Activated CD4-positive, alpha-beta T cell treated with anti-CD3 and anti-CD28 coated beads, Interleukin-2, Interleukin-4, amounts not matched to agents 100 ng/mL and 50 ng/mL, durations not matched to agents 16 hours and 8 hours (primary cell): ENCODE results near the gene ADGRB2.

Experiments used
- DNase-seq: peaks from one replicate; pipeline ENCODE4 v3.0.0-alpha.2; 2020; ENCODE audit warnings: low spot score

Gene ADGRB2

GRCh38 chr1:31749785-31750735 lies 14.1 kb downstream of the ADGRB2 start:
- DNase-seq, result no peak

GRCh38 chr1:31748365-31748764 lies 15.8 kb downstream of the ADGRB2 start:
- DNase-seq, result no peak

GRCh38 chr1:31747304-31747703 lies 16.8 kb downstream of the ADGRB2 start:
- DNase-seq, result no peak

GRCh38 chr1:31746687-31747086 lies 17.5 kb downstream of the ADGRB2 start:
- no peak for DNase-seq

- DNase-seq, result no peak
These were observed 18.0 kb downstream of the ADGRB2 start for GRCh38 chr1:31745946-31746670.

- peak; percentile 57 for DNase-seq
These were observed 18.8 kb downstream of the ADGRB2 start for GRCh38 chr1:31745096-31745945.

- no peak for DNase-seq
These were observed 19.8 kb downstream of the ADGRB2 start for GRCh38 chr1:31744165-31744888.

GRCh38 chr1:31742462-31743212 lies 21.5 kb downstream of the ADGRB2 start:
- DNase-seq, result no peak

GRCh38 chr1:31739346-31739745 lies 24.8 kb downstream of the ADGRB2 start:
- peak; percentile 44 for DNase-seq

- no peak for DNase-seq
These were observed 27.5 kb downstream of the ADGRB2 start for GRCh38 chr1:31736675-31737074.

- no peak for DNase-seq
These were observed 28.6 kb downstream of the ADGRB2 start for GRCh38 chr1:31735571-31735970.

- no peak for DNase-seq
These were observed 29.5 kb downstream of the ADGRB2 start for GRCh38 chr1:31734582-31735107.

GRCh38 chr1:31733389-31734219 lies 30.5 kb downstream of the ADGRB2 start:
- no peak for DNase-seq

GRCh38 chr1:31732751-31733289 lies 31.3 kb downstream of the ADGRB2 start:
- no peak for DNase-seq

- no peak for DNase-seq
These were observed 31.8 kb downstream of the ADGRB2 start for GRCh38 chr1:31732343-31732742.

- DNase-seq, result no peak
These were observed 33.0 kb downstream of the ADGRB2 start for GRCh38 chr1:31731049-31731565.

GRCh38 chr1:31730336-31731048 lies 33.6 kb downstream of the ADGRB2 start:
- no peak for DNase-seq

- DNase-seq, result no peak
These were observed 36.3 kb downstream of the ADGRB2 start for GRCh38 chr1:31727849-31728248.
